ENCODE data around the gene TPRG1. TPM values are rescaled to one million over a fixed set of nuclear protein-coding genes. Genes with fewer than 3 reads are reported as not detected.

Gene TPRG1
- total RNA-seq, 1 donor from 2014 or later = 23.4 TPM

GRCh38 chr3:189340680-189341460 is 169.1 kb downstream of the TPRG1 start:
- Histone ChIP-seq H3K9me3 (no peaks in the 10 kb centered on the region), H3K27me3 (ENCODE audit: low read depth) (no peaks in the 10 kb centered on the region), H3K36me3 (no peaks in the 10 kb centered on the region), H3K27ac (no peak overlapping the region), H3K4me1 (no peaks in the 10 kb centered on the region), H3K4me3 (no peak overlapping the region)
- intact Hi-C loops (cut with DNase I) = no loop called here
- TF ChIP-seq CTCF (IDR thresholded peaks at IDR 0.05) = no peak
- no peak for ATAC-seq
- DNase-seq = no peak

DNA sequence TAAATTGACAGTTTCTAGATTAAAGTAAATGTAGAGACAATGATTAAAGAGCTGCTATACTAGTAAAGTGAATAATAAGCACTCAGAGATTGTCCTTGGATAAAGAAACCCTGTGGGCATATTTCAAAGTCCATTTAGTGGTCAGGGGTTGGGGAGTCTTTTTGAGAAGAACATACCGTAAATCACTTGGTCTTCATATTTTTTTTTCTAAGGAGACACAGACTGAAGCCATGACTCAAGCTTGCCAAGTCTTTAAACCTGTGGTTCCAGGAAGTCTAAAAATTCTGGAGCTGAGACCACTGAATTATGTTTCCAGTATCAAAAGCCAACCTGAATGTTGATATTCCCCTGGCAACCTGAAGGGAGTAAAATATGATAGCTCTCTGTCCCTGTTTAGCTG is 171.0 kb downstream of the TPRG1 start:
- intact Hi-C loops (cut with DNase I) = no loop called here
- no peak for DNase-seq
- no peaks in the 10 kb centered on the region for H3K9me3 ChIP-seq
- no peak for TF ChIP-seq CTCF (IDR thresholded peaks at IDR 0.05)
- no peaks in the 10 kb centered on the region for H3K4me1 ChIP-seq
- no peak overlapping the region for H3K4me3 ChIP-seq
- no peaks in the 10 kb centered on the region for H3K27me3 ChIP-seq (ENCODE audit: low read depth)
- H3K27ac ChIP-seq = no peak overlapping the region
- ATAC-seq = no peak
- no peaks in the 10 kb centered on the region for H3K36me3 ChIP-seq

DNA sequence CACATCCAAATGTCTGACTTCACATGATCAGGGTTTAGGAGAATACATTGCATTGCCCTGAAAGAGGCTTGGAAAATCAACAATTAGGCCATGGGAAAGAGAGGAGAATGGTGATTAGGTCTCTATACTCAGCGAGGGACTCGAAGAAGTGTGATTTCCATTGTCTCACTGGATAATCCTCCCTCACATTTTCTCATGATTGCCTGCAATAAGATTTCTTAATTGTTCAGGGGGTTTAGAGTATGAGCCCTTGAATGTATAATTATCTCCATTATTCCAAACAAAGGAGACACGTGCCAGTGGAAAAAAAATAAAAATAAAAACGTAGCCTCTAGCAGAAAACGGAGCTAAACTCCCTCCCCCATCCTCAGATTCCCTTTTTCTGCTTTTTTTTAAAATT is 173.2 kb downstream of the TPRG1 start:
- TF ChIP-seq CTCF (IDR thresholded peaks at IDR 0.05) = no peak
- ATAC-seq (no peak), DNase-seq (no peak)
- H3K4me1 ChIP-seq = no peaks in the 10 kb centered on the region
- H3K27me3 ChIP-seq (ENCODE audit: low read depth) = no peaks in the 10 kb centered on the region
- no peak overlapping the region for H3K4me3 ChIP-seq
- intact Hi-C loops (cut with DNase I) = no loop called here
- no peak overlapping the region for H3K27ac ChIP-seq
- no peaks in the 10 kb centered on the region for H3K9me3 ChIP-seq
- H3K36me3 ChIP-seq = no peaks in the 10 kb centered on the region

GRCh38 chr3:189349772-189350171 is 178.0 kb downstream of the TPRG1 start:
- H3K4me3 ChIP-seq = no peak overlapping the region
- H3K9me3 ChIP-seq = no peaks in the 10 kb centered on the region
- intact Hi-C loops (cut with DNase I) = no loop called here
- H3K27ac ChIP-seq = no peak overlapping the region
- no peaks in the 10 kb centered on the region for H3K27me3 ChIP-seq (ENCODE audit: low read depth)
- H3K36me3 ChIP-seq = no peaks in the 10 kb centered on the region
- DNase-seq (no peak), ATAC-seq (no peak)
- H3K4me1 ChIP-seq = no peaks in the 10 kb centered on the region
- no peak for TF ChIP-seq CTCF (IDR thresholded peaks at IDR 0.05)

- H3K27ac ChIP-seq = no peak overlapping the region
- DNase-seq (no peak), ATAC-seq (no peak)
- peaks cover 11% of the 10 kb centered on the region for H3K4me1 ChIP-seq
- H3K9me3 ChIP-seq = no peaks in the 10 kb centered on the region
- intact Hi-C loops (cut with DNase I) = no loop called here
- no peak for TF ChIP-seq CTCF (IDR thresholded peaks at IDR 0.05)
- no peaks in the 10 kb centered on the region for H3K27me3 ChIP-seq (ENCODE audit: low read depth)
- no peaks in the 10 kb centered on the region for H3K36me3 ChIP-seq
- H3K4me3 ChIP-seq = no peak overlapping the region
Measured at GRCh38 chr3:189353318-189353965, 181.7 kb downstream of the TPRG1 start.
